Esophagus mucosa (tissue), 1 donor: ENCODE measurements around the gene ARHGEF1. TPM values are rescaled to one million over a fixed set of nuclear protein-coding genes. Genes with fewer than 3 reads are reported as not detected.
"Not testable (repeated sequence)": the region's sequence is repeated elsewhere in the genome, so short reads cannot be mapped to it uniquely, and the experiment has no call there.

ENCODE experiments used
- ATAC-seq: fragments of 200-7000 bp; cut with Tn5 transposase; one replicate; pipeline ENCODE4 v1.9.1; 2020
- total RNA-seq: library from RNA; stranded (reverse); gene quantifications from one replicate; pipeline ENCODE4 v1.2.4, GENCODE V29; 2023
- donor health status: DM: yes; HTN: yes; CAD: no.

ARHGEF1 gene
- total RNA-seq, 1 donor from 2014 or later: 53.9 TPM

DNA sequence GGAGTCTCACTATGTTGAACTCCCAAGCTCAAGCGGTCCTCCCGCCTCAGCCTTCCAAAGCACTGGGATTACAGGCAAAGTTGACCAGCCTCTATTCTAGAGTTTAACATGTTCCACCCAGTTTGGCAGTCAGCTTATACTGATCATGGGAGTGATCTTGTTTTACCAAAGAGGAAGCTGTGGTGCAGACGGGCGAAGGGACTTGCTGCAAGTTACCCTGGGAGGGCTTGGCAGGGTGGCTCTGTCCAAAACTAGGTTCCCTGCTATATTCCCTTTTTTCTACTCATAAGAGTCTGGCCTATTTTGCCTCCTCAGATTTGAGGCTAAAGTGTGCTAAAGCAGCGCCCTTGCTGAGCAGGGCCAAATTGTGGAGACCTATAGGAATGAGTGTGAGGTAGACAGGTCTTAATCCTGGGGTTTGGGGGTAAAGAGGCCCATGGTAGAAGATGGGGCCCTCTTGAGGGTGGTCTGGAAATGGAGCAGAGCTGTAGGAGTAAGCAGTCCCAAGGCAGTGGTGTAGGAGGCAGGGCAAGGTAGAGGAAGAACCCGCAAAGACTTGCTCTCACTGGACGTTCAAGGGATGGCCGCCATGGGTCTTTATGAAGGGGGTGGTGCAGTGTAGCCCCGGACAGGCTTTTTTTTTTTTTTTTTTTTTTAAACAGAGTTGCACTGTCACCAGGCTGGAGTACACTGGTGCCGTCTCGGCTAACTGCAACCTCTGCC is 19.6 kb upstream of the ARHGEF1 start:
- no peak for ATAC-seq

GRCh38 chr19:41864374-41864773 is 18.6 kb upstream of the ARHGEF1 start:
- ATAC-seq: no peak

- no peak for ATAC-seq
Observed at GRCh38 chr19:41866284-41866683, 16.7 kb upstream of the ARHGEF1 start.

- ATAC-seq: peak; percentile 19
Observed at GRCh38 chr19:41868120-41868988, 14.6 kb upstream of the ARHGEF1 start.

DNA sequence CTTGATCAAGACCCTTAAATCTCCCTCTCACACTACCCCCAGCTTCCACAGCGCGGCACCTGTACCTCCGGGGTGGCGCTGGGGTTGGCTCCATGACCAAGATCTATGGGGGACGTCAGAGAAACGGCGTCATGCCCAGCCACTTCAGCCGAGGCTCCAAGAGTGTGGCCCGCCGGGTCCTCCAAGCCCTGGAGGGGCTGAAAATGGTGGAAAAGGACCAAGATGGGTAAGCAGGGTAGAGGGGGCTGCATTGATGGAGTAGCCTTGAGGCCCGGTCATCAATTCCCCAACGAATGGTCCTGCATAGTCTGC is 14.0 kb upstream of the ARHGEF1 start:
- ATAC-seq: no peak

DNA sequence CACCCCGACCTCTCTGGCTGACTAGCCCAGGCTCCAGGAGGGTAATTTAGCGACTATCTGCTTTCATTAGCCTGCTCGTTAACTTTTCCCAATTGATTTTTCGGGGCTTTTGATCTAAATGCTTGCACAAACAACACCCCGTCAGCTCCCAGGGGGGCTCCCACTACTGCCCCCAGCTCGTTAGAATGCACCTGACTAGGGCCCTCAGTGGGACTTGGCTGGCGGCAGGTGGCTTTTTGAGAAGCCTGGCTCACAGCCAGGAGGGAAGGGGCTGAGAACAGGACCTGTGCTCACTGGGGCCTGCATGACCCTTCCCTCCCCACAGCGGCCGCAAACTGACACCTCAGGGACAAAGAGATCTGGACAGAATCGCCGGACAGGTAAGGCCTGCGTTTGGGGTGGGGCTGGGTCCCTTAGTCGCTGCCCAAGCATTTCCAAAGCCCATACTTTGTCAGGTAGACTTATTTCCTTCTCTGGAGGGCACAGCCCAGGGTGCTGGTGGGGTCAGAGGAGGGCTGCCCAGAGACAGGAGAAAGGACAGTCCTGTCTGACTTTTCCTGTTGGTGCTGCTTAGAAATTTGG is 13.5 kb upstream of the ARHGEF1 start:
- no peak for ATAC-seq

GRCh38 chr19:41870401-41870873 is 12.5 kb upstream of the ARHGEF1 start:
- peak; percentile 4 for ATAC-seq

DNA sequence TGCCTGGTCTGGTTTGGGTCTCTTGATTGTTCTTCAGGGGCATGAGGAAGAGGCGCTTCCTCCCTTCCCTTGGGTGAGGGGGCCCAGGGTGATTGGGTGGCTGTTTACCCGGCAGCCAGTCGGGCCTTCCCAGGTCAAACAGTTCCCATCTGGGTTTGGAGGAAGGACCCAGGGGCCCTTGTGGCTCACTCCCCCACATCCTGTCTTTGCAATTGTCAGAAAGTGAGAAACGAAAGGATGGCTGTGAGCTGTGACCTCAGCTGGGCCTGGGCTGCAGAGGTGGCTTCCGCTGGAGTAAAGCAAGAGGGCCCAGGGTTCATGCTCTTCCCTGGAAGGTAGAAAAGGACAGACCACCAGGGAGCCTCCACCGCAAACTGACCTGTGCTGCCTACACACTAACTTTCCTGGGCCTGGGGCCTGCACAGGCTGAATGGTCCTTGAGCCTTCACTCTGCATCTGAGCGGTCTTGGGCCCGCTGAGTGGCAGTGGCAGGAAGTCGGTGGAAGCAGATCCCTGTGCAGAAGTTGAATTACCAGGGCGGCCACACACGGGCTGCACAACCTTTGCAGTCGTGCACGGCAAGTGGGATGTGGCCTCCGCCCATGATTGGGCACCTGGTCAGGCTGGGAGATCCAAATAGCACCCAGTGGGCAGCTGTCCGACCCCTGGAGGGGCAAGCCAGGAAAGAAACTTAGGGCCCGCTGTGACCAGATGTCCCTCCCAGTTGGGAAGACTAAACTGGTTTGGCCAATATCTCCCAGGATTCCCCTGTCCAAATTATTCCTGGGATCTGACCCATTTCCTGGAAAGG is 11.2 kb upstream of the ARHGEF1 start:
- peak; percentile 12 for ATAC-seq

- no peak for ATAC-seq
Observed at GRCh38 chr19:41872384-41872774, 10.6 kb upstream of the ARHGEF1 start.

- peak; percentile 58 for ATAC-seq
Observed at GRCh38 chr19:41872775-41873647, 10.0 kb upstream of the ARHGEF1 start.

DNA sequence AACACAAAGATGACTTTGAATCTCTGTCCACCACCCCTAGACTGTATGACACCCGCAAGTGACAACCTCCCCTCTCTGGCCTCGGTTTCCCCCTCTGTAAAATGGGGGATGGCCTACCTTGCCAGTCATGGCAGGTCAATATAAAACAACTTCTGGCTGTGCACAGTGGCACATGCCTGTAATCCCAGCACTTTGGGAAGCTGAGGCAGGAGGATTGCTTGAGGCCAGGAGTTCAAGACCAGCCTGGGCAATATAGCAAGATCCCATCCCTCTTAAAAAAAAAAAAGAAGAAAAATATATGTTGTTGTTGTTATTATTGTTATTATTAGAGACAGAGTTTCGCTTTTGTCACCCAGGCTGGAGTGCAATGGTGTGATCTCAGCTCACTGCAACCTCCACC is 7.0 kb upstream of the ARHGEF1 start:
- ATAC-seq: not testable (repeated sequence)

- peak; percentile 40 for ATAC-seq
Observed at GRCh38 chr19:41876847-41877832, 5.8 kb upstream of the ARHGEF1 start, which contains the start of gene CD79A. TSS of gene CD79A (plus strand) at chr19:41877279. CDS start at chr19:41877305, 26 bp downstream.

DNA sequence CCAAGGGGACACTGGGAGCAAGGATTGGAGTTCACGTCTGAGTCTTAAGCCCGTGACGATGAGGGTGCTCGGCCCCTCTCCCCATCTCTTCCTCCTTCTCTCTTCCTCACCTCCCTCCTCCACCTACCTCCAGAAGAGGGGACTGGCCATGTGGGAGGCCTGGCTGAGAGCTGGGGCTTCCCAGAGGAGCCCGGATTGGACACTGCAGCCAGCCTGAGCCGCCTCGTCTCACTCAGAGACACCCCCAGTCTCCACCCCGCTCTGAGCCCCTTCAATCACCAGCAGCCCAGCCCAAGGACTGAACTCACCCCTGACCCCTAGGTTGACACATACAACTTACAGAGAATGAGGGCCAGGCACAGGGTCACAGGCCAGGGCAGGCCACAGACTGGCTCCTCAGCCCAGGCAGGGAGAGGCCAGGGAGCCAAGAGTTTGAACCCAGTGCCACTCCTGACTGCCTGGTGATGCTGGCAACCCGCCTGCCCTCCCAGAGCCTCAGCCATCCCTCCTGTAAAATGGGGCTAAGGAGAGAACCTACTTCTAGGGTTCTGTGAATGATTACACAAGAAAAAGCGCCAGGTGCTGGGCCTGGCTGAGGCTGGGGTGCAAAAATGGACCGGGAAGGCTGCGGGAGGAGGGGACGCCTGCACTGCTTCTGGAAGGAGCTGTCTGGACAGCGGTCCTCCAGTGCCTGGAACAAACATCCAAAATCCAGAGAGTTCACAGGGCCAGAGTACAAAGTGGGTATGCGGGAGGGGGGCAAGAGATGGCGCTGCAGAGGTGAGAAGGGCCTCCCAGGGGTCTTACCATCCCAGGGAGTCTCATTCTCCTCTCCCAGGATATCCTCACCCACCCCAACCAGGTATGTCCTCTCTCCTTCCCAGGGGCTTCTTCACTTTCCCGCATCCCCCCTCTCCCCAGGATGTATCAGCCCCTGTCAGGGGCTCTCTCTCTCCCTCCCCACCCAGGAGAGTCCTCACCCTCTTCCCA is 4.8 kb upstream of the ARHGEF1 start:
- no peak for ATAC-seq

DNA sequence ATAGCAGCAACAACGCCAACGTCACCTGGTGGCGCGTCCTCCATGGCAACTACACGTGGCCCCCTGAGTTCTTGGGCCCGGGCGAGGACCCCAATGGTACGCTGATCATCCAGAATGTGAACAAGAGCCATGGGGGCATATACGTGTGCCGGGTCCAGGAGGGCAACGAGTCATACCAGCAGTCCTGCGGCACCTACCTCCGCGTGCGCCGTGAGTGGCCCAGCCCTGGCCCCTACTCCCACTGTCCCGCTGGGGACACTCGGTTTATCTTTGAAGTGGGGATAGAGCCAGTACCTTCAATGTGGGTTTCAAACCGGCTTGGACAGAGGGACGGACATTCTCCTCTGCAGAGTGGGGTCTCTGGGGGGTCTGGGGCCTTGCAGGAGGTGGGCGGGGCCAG is 3.9 kb upstream of the ARHGEF1 start:
- no peak for ATAC-seq

DNA sequence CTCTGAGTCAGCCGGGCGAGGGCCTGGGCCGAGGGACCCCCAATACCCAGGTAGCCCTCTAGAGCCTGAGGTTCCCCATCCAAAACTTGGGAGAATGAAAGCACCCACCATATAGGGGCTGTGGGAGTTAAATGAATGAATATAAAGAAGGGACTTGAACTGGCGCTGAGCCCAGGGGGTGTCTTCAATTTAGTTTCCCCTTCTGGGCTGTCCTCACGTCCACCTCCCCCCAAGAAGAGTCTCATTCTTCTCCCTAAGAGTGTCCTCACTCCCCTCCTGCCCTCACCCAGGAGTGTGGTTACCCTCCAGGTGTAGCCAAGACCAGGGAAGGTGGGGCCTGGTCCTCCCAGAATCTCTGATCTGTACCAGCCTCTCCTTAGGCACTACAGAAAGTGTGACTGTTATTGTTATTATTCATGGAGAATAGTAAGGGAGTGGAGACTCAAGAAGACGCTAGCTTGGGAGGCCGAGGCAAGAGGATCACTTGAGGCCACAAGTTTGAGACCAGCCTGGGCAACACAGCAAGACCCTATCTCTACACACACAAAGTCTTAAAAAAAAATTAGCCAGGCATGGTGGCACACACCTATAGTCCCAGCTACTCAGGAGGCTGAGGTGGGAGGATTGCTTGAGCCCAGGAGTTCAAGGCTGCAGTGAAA is 3.2 kb upstream of the ARHGEF1 start:
- no peak for ATAC-seq

- no peak for ATAC-seq
Observed at GRCh38 chr19:41880329-41880708, 2.7 kb upstream of the ARHGEF1 start.

- peak; percentile 1 for ATAC-seq
Observed at GRCh38 chr19:41883463-41883820, 458 bp downstream of the ARHGEF1 start.
